WERI-Rb-1 (cell line): ENCODE measurements around the gene VMP1.
"Not testable (repeated sequence)": the region's sequence is repeated elsewhere in the genome, so short reads cannot be mapped to it uniquely, and the experiment has no call there.

Source experiments
- DNase-seq: peaks from one replicate; pipeline ENCODE4 v3.0.0-alpha.2; 2020
- H3K27ac ChIP-seq: fragments of 250-450 bp; sonication (Bioruptor Pico); 2 replicates; pipeline ENCODE4 v1.5.1; 2020; ENCODE audit warnings: mild to moderate bottlenecking, moderate library complexity
- H3K27me3 ChIP-seq: fragments of 250-450 bp; sonication (Bioruptor Pico); 2 replicates; pipeline ENCODE4 v1.5.1; 2021; ENCODE audit warnings: mild to moderate bottlenecking, low read depth, moderate library complexity; ENCODE audit not compliant: insufficient read depth, severe bottlenecking
- H3K36me3 ChIP-seq: fragments of 250-450 bp; sonication (Bioruptor Pico); 2 replicates; pipeline ENCODE4 v1.5.1; 2020; ENCODE audit warnings: mild to moderate bottlenecking, moderate library complexity
- H3K4me3 ChIP-seq: 2 replicates; pipeline ENCODE4 v1.5.1; 2011; ENCODE audit warnings: low read depth, mild to moderate bottlenecking, control low read depth, low read length
- H3K9me3 ChIP-seq: fragments of 250-450 bp; sonication (Bioruptor Pico); 2 replicates; pipeline ENCODE4 v1.5.1; 2021; ENCODE audit warnings: mild to moderate bottlenecking, moderate library complexity; ENCODE audit not compliant: severe bottlenecking
- CTCF ChIP-seq: IDR thresholded peaks from 2 replicates; pipeline ENCODE4 v1.5.1; 2011; ENCODE audit warnings: low read depth, mild to moderate bottlenecking, control low read depth, inconsistent platforms, low read length

The VMP1 gene

DNA sequence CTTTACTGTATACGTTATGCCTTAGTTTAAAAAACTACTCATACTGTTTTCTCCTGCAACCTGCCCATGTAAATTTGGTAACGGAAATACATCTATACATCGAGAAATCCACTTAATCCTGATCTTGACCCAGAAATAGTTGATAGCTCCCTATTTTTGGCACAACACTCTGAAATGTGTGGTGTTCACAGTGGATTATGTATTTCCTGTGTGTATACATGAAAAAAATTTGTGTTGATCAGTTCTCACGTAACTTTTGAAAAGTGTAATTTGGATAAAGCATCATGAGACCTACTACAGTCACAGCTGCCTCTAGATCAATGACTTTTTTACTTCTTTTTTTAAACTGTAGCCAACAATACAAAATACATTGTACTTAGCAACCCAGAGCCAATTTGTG, 90.7 kb downstream of the VMP1 start:
- DNase-seq, result no peak
- TF ChIP-seq CTCF, result no peak
- Histone ChIP-seq H3K36me3 (peaks cover 5% of the 10 kb centered on the region), H3K27ac (no peak overlapping the region), H3K27me3 (no peaks in the 10 kb centered on the region), H3K9me3 (no peaks in the 10 kb centered on the region), H3K4me3 (no peak overlapping the region)

DNA sequence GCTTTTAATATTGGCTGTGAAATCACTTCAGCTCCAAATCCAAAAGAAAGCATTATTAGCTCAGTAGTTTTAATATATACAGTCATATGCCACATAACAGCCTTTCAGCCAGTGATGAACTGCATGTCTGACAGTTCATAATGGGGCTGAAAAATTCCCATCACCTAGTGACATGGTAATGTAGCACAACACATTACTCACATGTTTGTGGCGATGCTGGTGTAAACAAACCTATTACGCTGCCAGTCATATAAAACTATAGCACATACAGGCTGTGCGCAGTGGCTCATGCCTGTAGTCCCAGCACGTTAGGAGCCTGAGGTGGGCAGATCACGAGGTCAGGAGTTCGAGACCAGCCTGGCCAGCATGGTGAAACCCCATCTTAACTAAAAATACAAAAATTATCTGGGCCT, 93.1 kb downstream of the VMP1 start:
- no peak for DNase-seq
- no peak for TF ChIP-seq CTCF
- no peak overlapping the region for H3K27ac ChIP-seq
- H3K9me3 ChIP-seq, result no peaks in the 10 kb centered on the region
- no peaks in the 10 kb centered on the region for H3K27me3 ChIP-seq
- no peak overlapping the region for H3K4me3 ChIP-seq
- H3K36me3 ChIP-seq, result no peaks in the 10 kb centered on the region

DNA sequence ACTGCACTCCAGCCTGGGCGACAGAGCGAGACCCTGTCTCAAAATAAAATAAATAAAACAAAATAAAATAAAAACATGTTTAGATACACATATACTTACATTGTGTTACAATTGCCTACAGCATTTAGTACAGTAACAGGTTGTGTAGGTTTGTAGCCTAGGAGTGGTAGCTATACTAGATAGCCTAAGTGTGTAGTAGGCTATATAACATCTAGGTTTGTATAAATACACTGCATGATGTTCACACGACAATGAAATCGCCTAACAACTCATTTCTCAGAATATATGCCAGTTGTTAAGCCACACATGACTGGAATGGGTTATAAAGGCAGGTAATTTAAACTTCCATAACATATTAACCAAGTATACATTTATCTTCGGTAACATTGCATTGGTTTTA, 94.7 kb downstream of the VMP1 start:
- Histone ChIP-seq H3K9me3 (no peaks in the 10 kb centered on the region), H3K36me3 (no peaks in the 10 kb centered on the region), H3K27me3 (no peaks in the 10 kb centered on the region), H3K27ac (no peak overlapping the region), H3K4me3 (no peak overlapping the region)
- no peak for DNase-seq
- TF ChIP-seq CTCF, result no peak

GRCh38 chr17:59804901-59805465, 97.5 kb downstream of the VMP1 start:
- H3K4me3 ChIP-seq, result no peak overlapping the region
- H3K27ac ChIP-seq, result no peak overlapping the region
- DNase-seq, result no peak

GRCh38 chr17:59806322-59806721, 98.9 kb downstream of the VMP1 start:
- not testable (repeated sequence) for H3K27me3 ChIP-seq, DNase-seq, H3K4me3 ChIP-seq, H3K27ac ChIP-seq, H3K9me3 ChIP-seq
- H3K36me3 ChIP-seq, result peaks cover 12% of the 10 kb centered on the region

More at GRCh38 chr17:59804901-59805465, 97.5 kb downstream of the VMP1 start:
- Histone ChIP-seq H3K9me3 (no peaks in the 10 kb centered on the region), H3K36me3 (peaks cover under 1% of the 10 kb centered on the region; the same call in 1 of the 2 replicates), H3K27me3 (no peaks in the 10 kb centered on the region)
- TF ChIP-seq CTCF, result no peak

GRCh38 chr17:59807892-59808509, 100.5 kb downstream of the VMP1 start:
- no peak for DNase-seq
- no peak for TF ChIP-seq CTCF
- Histone ChIP-seq H3K27me3 (no peaks in the 10 kb centered on the region), H3K9me3 (no peaks in the 10 kb centered on the region), H3K4me3 (no peak overlapping the region), H3K27ac (no peak overlapping the region), H3K36me3 (peaks cover 29% of the 10 kb centered on the region)
